GM23248 (cell line): ENCODE data around the gene FDXACB1. TPM values are rescaled to one million over a fixed set of nuclear protein-coding genes. Genes with fewer than 3 reads are reported as not detected.

Experiments
- DNase-seq: peaks from one replicate; pipeline ENCODE4 v3.0.0-alpha.2; 2015
- H2AFZ ChIP-seq: fragments of 200-600 bp; sonication (generic); 2 replicates; pipeline ENCODE4 v1.6.1; 2016; ENCODE audit warnings: antibody characterized with exemption
- H3F3A ChIP-seq: fragments of 200-600 bp; sonication (generic); 2 replicates; pipeline ENCODE4 v1.6.1; 2016; ENCODE audit warnings: mild to moderate bottlenecking, antibody characterized with exemption, mixed run types; ENCODE audit not compliant: insufficient read depth
- H3K27ac ChIP-seq: fragments of 200-600 bp; sonication (generic); 2 replicates; pipeline ENCODE4 v1.5.1; 2016; ENCODE audit warnings: mild to moderate bottlenecking
- H3K27me3 ChIP-seq: fragments of 200-600 bp; sonication (generic); replicated peaks from 2 replicates; pipeline ENCODE4 v1.6.1; 2016; ENCODE audit warnings: mild to moderate bottlenecking; ENCODE audit not compliant: insufficient read depth
- H3K36me3 ChIP-seq: fragments of 200-600 bp; sonication (generic); 2 replicates; pipeline ENCODE4 v1.6.1; 2016; ENCODE audit warnings: low read depth, mild to moderate bottlenecking
- H3K4me1 ChIP-seq: fragments of 200-600 bp; sonication (generic); 2 replicates; pipeline ENCODE4 v1.6.1; 2016; ENCODE audit warnings: mild to moderate bottlenecking; ENCODE audit not compliant: insufficient read depth
- H3K4me2 ChIP-seq: fragments of 200-600 bp; sonication (generic); one replicate; pipeline ENCODE4 v1.6.1; 2016; ENCODE audit warnings: mild to moderate bottlenecking; ENCODE audit not compliant: unreplicated experiment
- H3K4me3 ChIP-seq: fragments of 200-600 bp; sonication (generic); 2 replicates; pipeline ENCODE4 v1.5.1; 2016; ENCODE audit warnings: mild to moderate bottlenecking
- H3K79me2 ChIP-seq: fragments of 200-600 bp; sonication (generic); 2 replicates; pipeline ENCODE4 v1.6.1; 2016; ENCODE audit warnings: mild to moderate bottlenecking; ENCODE audit not compliant: insufficient read depth
- H3K9ac ChIP-seq: fragments of 200-600 bp; sonication (generic); 2 replicates; pipeline ENCODE4 v1.6.1; 2016; ENCODE audit warnings: mild to moderate bottlenecking
- H3K9me2 ChIP-seq: fragments of 200-600 bp; sonication (generic); 2 replicates; pipeline ENCODE4 v1.6.1; 2016; ENCODE audit warnings: mixed run types, mild to moderate bottlenecking, moderate library complexity; ENCODE audit not compliant: insufficient read depth
- H3K9me3 ChIP-seq: fragments of 200-600 bp; sonication (generic); one replicate; pipeline ENCODE4 v1.6.1; 2017; ENCODE audit warnings: low read depth
- H4K20me1 ChIP-seq: fragments of 200-600 bp; sonication (generic); 2 replicates; pipeline ENCODE4 v1.6.0; 2016; ENCODE audit not compliant: insufficient read depth
- EZH2 ChIP-seq: fragments of 200-600 bp; sonication (generic); IDR thresholded peaks from 2 replicates; pipeline ENCODE4 v1.6.1; 2018; ENCODE audit warnings: antibody characterized with exemption, mild to moderate bottlenecking; ENCODE audit not compliant: insufficient read depth, poor library complexity, severe bottlenecking
- EZH2phosphoT487 ChIP-seq: fragments of 200-600 bp; sonication (generic); IDR thresholded peaks from 2 replicates; pipeline ENCODE4 v1.6.1; 2018; ENCODE audit warnings: antibody characterized with exemption, moderate library complexity, mild to moderate bottlenecking, low read depth; ENCODE audit not compliant: insufficient read depth
- WGBS, 2 experiments: methylation state at CpG; one replicate each; pipeline ENCODE4 v1.1.6; 2015 to 2017; ENCODE audit warnings: low lambda C conversion rate in 2 of 2, low coverage in 1 of 2; ENCODE audit errors: missing lambda C conversion rate in 2 of 2; 5-methylcytosine and 5-hydroxymethylcytosine counted together
- in situ Hi-C: fragments of 300-500 bp; cut with MboI; formaldehyde crosslinking; loops from 2 replicates; pipeline ENCODE4 v1.15.0; 2020
- polyA plus RNA-seq: library from polyadenylated mRNA; unstranded; fragments of >200 nt; fragmentation: Nextera tagmentation; extraction: Ambion mirVana; gene quantifications from 2 replicates; pipeline ENCODE4 v1.2.1, GENCODE V29; 2016
- total RNA-seq: library from RNA; depleted of rRNA; stranded (reverse); fragments of >200 nt; shearing (Covaris generic); gene quantifications from 2 replicates; pipeline ENCODE4 v1.2.3, GENCODE V29; 2014

Gene FDXACB1
- total and polyA plus RNA-seq, 2 experiments from 2014 or later, result 2.1 to 2.2 TPM

DNA sequence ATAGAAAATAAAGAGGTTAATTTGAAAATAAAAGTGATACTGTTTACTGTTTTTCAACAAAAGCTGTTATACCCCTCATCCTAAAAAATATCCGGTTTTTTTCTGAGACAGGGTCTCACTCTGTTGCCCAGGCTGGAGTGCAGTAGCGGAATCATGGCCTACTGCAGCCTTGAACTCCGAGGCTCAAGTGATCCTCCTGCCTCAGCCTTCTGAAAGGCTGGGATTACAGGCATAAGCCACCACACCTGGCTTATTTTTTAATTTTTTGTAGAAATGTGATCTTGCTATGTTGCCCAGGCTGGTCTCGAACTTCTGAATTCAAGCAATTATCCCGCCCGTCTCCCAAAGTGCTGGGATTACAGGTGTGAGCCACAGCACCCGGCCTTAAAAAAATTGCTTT is 43.3 kb downstream of the FDXACB1 start:
- WGBS, 2 experiments, result 91 to 92% methylated on average over 7 of the region's 7 CpGs
- in situ Hi-C loops, result no loop called here

DNA sequence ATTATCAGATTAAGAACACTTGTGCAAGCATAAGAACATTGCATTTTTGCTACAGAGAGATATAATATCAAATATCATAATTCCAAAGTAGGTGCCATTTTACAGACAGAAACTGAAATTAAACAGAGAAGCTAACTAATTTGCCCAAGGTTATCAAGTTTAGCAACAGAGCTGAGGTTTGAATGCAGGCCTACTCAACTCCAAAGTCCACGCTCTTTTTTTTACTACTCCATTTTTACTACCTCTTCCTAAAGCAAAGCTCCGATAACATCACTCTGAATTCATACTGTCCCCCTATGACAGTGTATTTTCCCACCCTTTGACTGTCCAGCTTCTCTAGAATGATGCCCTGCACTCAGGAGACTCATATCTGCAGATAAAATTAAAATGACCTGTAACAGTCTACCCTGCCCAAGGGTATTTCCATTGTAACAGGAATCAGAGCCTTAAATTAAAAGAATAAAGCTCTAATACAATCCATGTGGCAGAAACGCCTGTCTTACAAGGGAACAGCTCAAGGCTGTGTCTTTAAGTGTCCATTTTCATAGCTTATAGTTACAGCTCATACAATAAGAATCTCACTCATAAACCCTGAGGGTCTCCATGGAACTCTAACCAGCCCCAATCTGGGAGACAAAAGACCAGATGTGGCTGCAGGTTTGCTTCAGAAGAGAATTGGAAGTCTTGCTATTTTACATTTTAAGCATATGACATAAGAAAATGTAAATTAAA is 44.4 kb downstream of the FDXACB1 start:
- no peak for DNase-seq
- no peak overlapping the region for H3K9ac ChIP-seq
- no peaks in the 10 kb centered on the region for H3K27me3 ChIP-seq
- WGBS, 2 experiments, result 91% methylated on average over 3 of the region's 3 CpGs
- no peak overlapping the region for H3K27ac ChIP-seq
- H3K9me3 ChIP-seq, result no peaks in the 10 kb centered on the region
- H3K4me3 ChIP-seq, result no peak overlapping the region
- H3K79me2 ChIP-seq, result no peaks in the 10 kb centered on the region
- H3K4me1 ChIP-seq, result peaks cover 14% of the 10 kb centered on the region
- H3K9me2 ChIP-seq, result no peaks in the 10 kb centered on the region
- in situ Hi-C loops, result no loop called here
- TF ChIP-seq EZH2 (no peak), EZH2phosphoT487 (no peak)
- no peak overlapping the region for H2AFZ ChIP-seq
- no peaks in the 10 kb centered on the region for H4K20me1 ChIP-seq
- peaks cover 12% of the 10 kb centered on the region; the same call in 1 of the 2 replicates for H3K36me3 ChIP-seq
- H3K4me2 ChIP-seq, result no peak overlapping the region
- 0 out of 2 replicates have a peak, but pooled peaks cover 6% of the 10 kb centered on the region for H3F3A ChIP-seq

More for the DNA sequence above, 43.3 kb downstream of the FDXACB1 start:
- H3K27ac ChIP-seq, result no peak overlapping the region
- peaks cover 21% of the 10 kb centered on the region for H3K4me1 ChIP-seq
- no peak overlapping the region for H2AFZ ChIP-seq
- DNase-seq, result no peak
- no peaks in the 10 kb centered on the region for H4K20me1 ChIP-seq
- no peak overlapping the region for H3K4me2 ChIP-seq
- H3F3A ChIP-seq, result peaks cover 2% of the 10 kb centered on the region; the same call in 1 of the 2 replicates
- TF ChIP-seq EZH2 (no peak), EZH2phosphoT487 (no peak)
- H3K9me3 ChIP-seq, result no peaks in the 10 kb centered on the region
- no peaks in the 10 kb centered on the region for H3K9me2 ChIP-seq
- peaks cover 12% of the 10 kb centered on the region; the same call in 1 of the 2 replicates for H3K36me3 ChIP-seq
- no peak overlapping the region for H3K9ac ChIP-seq
- H3K27me3 ChIP-seq, result no peaks in the 10 kb centered on the region
- H3K79me2 ChIP-seq, result no peaks in the 10 kb centered on the region
- H3K4me3 ChIP-seq, result no peak overlapping the region

DNA sequence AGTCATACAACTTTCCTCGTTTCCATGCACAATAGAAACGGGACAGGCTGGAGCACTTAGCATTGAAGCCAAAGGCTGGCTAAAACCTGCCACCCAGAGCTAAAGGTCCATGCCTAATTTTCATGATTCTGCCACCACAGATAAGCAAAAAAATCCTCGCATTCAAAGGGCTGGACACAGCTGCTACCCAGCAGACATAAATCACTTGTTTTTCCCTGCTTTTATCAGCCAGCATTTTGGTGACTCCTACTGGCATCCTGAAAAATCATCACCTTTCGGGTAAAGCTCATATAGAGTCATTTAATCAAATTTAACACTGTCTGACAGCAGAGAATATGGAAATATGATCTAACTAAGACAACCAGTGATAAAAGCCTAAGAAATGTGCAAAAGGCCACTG is 45.4 kb downstream of the FDXACB1 start:
- no peaks in the 10 kb centered on the region for H4K20me1 ChIP-seq
- H3K36me3 ChIP-seq, result peaks cover 12% of the 10 kb centered on the region; the same call in 1 of the 2 replicates
- TF ChIP-seq EZH2phosphoT487 (no peak), EZH2 (no peak)
- DNase-seq, result peak; percentile 41
- no peak overlapping the region for H3K27ac ChIP-seq
- no peak overlapping the region for H3K9ac ChIP-seq
- no peak overlapping the region for H3K4me2 ChIP-seq
- H3K79me2 ChIP-seq, result no peaks in the 10 kb centered on the region
- peaks cover 24% of the 10 kb centered on the region for H3K4me1 ChIP-seq
- H3K27me3 ChIP-seq, result no peaks in the 10 kb centered on the region
- WGBS, 2 experiments, result 48 to 54% methylated on average over 4 of the region's 4 CpGs
- in situ Hi-C loops, result no loop called here
- peaks cover 11% of the 10 kb centered on the region; the same call in 1 of the 2 replicates for H3F3A ChIP-seq
- H3K9me2 ChIP-seq, result no peaks in the 10 kb centered on the region
- H3K4me3 ChIP-seq, result no peak overlapping the region
- H3K9me3 ChIP-seq, result no peaks in the 10 kb centered on the region
- H2AFZ ChIP-seq, result no peak overlapping the region

DNA sequence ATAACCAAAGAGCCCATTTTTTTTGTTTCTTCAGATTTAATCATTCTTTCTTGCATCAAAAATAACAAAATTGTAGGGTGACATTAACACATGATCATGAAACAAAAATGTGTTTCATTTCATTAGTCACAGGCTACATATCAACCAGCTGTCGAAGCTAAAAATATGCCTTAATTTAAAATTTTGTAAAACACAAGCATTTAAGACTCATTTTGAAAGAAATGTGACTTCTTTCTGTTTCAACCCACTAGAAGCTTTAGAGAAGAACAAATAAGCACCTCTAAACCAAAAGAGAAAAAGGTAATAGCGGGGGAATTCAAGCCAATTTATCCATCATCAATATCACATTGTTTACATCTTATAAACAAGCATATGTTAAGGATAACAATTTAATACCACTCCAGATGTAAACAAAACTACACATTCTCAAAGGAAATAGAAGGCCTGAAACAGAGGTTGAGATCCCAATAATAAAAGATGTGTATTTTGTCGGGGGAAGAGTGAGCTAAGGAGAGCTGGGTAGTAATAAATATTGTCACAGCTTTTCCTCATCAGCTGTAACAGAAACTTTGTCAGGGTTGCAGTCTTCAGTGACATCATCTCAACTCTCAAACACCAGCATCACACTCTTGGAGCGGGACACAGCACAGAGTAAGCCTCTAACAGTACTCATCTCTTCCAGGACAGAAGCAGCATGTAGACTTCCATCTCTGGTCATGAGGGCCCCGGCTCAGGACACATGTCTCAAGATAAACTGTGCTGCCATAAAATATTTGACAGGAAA is 49.6 kb downstream of the FDXACB1 start:
- H3K4me1 ChIP-seq, result peaks cover 22% of the 10 kb centered on the region
- H2AFZ ChIP-seq, result peak overlapping the region; percentile 6; the same call in 1 of the 2 replicates
- no peaks in the 10 kb centered on the region for H3K27me3 ChIP-seq
- no peaks in the 10 kb centered on the region for H3K9me2 ChIP-seq
- no peaks in the 10 kb centered on the region for H4K20me1 ChIP-seq
- WGBS, 2 experiments, result 46 to 51% methylated on average over 5 of the region's 5 CpGs
- H3K27ac ChIP-seq, result peak overlapping the region; percentile 4; the same call in 1 of the 2 replicates
- DNase-seq, result peak; percentile 32
- peak overlapping the region; percentile 44 for H3K4me2 ChIP-seq
- in situ Hi-C loops, result no loop called here
- no peaks in the 10 kb centered on the region; the same call in 1 of the 2 replicates for H3K36me3 ChIP-seq
- H3K9ac ChIP-seq, result 0 out of 2 replicates have a peak overlapping the region, but pooled peaks have one; percentile 14
- H3K9me3 ChIP-seq, result no peaks in the 10 kb centered on the region
- H3K79me2 ChIP-seq, result no peaks in the 10 kb centered on the region
- no peak for TF ChIP-seq EZH2
- TF ChIP-seq EZH2phosphoT487, result no peak
- no peak overlapping the region for H3K4me3 ChIP-seq
- peaks cover 11% of the 10 kb centered on the region; the same call in 1 of the 2 replicates for H3F3A ChIP-seq
